AG20443 (cell line): ENCODE measurements around the gene MYH14.
"Not testable (repeated sequence)": the region's sequence is repeated elsewhere in the genome, so short reads cannot be mapped to it uniquely, and the experiment has no call there.

ENCODE experiments used
- DNase-seq: peaks from one replicate; pipeline ENCODE4 v3.0.0; 2012; ENCODE audit warnings: low spot score, mixed read lengths

The MYH14 gene

GRCh38 chr19:50320051-50320450, 116.6 kb downstream of the MYH14 start:
- DNase-seq = no peak

- DNase-seq = no peak
These were observed 117.2 kb downstream of the MYH14 start for GRCh38 chr19:50320596-50320995.

GRCh38 chr19:50321831-50322230, 118.4 kb downstream of the MYH14 start:
- DNase-seq = no peak

- no peak for DNase-seq
These were observed 118.8 kb downstream of the MYH14 start for GRCh38 chr19:50322234-50322633.

- DNase-seq = no peak
These were observed 119.7 kb downstream of the MYH14 start for GRCh38 chr19:50322931-50323781.

- no peak for DNase-seq
These were observed 120.3 kb downstream of the MYH14 start for GRCh38 chr19:50323782-50324133.

- no peak for DNase-seq
These were observed 120.9 kb downstream of the MYH14 start for GRCh38 chr19:50324331-50324730.

- DNase-seq = peak; percentile 97
These were observed 122.1 kb downstream of the MYH14 start for GRCh38 chr19:50325310-50326100.

GRCh38 chr19:50326101-50326664, 122.8 kb downstream of the MYH14 start:
- no peak for DNase-seq

GRCh38 chr19:50327013-50327412, 123.6 kb downstream of the MYH14 start:
- no peak for DNase-seq

- no peak for DNase-seq
These were observed 124.2 kb downstream of the MYH14 start for GRCh38 chr19:50327461-50328223.

GRCh38 chr19:50328224-50328872, 124.9 kb downstream of the MYH14 start:
- DNase-seq = no peak

GRCh38 chr19:50328873-50329145, 125.4 kb downstream of the MYH14 start:
- no peak for DNase-seq

- DNase-seq = peak; percentile 92
These were observed 125.9 kb downstream of the MYH14 start, which contains the start of gene KCNC3 for GRCh38 chr19:50329146-50329925. Gene KCNC3 (minus strand): TSS chr19:50329377. CDS start chr19:50329082, 295 bp downstream.

- DNase-seq = not testable (repeated sequence)
These were observed 126.5 kb downstream of the MYH14 start for GRCh38 chr19:50329926-50330294.

- DNase-seq = peak; percentile 75
These were observed 127.1 kb downstream of the MYH14 start for GRCh38 chr19:50330365-50331078.

- DNase-seq = peak; percentile 9
These were observed 128.0 kb downstream of the MYH14 start for GRCh38 chr19:50331221-50331993.

GRCh38 chr19:50331994-50332243, 128.5 kb downstream of the MYH14 start:
- DNase-seq = peak; percentile 6

GRCh38 chr19:50332244-50333038, 129.0 kb downstream of the MYH14 start:
- DNase-seq = peak; percentile 7
